A549 (cell line): ENCODE measurements around the gene IL22RA2. TPM values are rescaled to one million over a fixed set of nuclear protein-coding genes. Genes with fewer than 3 reads are reported as not detected.
"Not testable (repeated sequence)": the region's sequence is repeated elsewhere in the genome, so short reads cannot be mapped to it uniquely, and the experiment has no call there.

Source experiments
- ATAC-seq, 2 experiments: fragments of 200-7000 bp in 1 of 2; fragments of >200 bp in 1 of 2; cut with Nextera tagmentation in 1 of 2; cut with Tn5 transposase in 1 of 2; 3 replicates each; pipeline versions ENCODE4 v1.8.0 to v1.9.1; 2018 to 2020; ENCODE audit warnings: mild to moderate bottlenecking in 1 of 2, moderate library complexity in 1 of 2
- CTCF ChIA-PET: fragments of 300-600 bp; sonication (Branson Sonifier 250); formaldehyde crosslinking; extraction: SDS; loops from one replicate; lab custom pipeline; 2021; ENCODE audit warnings: antibody characterized with exemption, inconsistent platforms; lab: Yijun Ruan, JAX
- POLR2A ChIA-PET: fragments of 350-600 bp; formaldehyde crosslinking; extraction: SDS; loops from one replicate; lab custom pipeline; 2021; ENCODE audit warnings: antibody characterized with exemption, inconsistent platforms; lab: Yijun Ruan, JAX
- DNase-seq, 2 experiments: peaks; one replicate each; pipeline versions ENCODE4 v3.0.0 to v3.0.0-alpha.2; 2011 to 2016; ENCODE audit warnings: low read depth in 1 of 2, low spot score in 1 of 2
- FAIRE-seq: peaks from 2 replicates; lab custom pipeline; 2011; peaks lifted over from hg19 to GRCh38; lab: Jason Lieb, UNC
- H3K27ac ChIP-seq, 2 experiments: fragments of >200 bp; sonication (Bioruptor Twin); formaldehyde crosslinking; 3 replicates each; pipeline ENCODE4 v1.5.1; 2016 to 2017
- H3K4me1 ChIP-seq: fragments of >200 bp; sonication (Bioruptor Twin); formaldehyde crosslinking; 3 replicates; pipeline ENCODE4 v1.6.1; 2016
- H3K4me2 ChIP-seq: fragments of >200 bp; sonication (Bioruptor Twin); formaldehyde crosslinking; 3 replicates; pipeline ENCODE4 v1.6.1; 2016
- H3K4me3 ChIP-seq: fragments of >200 bp; sonication (Bioruptor Twin); formaldehyde crosslinking; 3 replicates; pipeline ENCODE4 v1.5.1; 2016
- H3K9me3 ChIP-seq: fragments of >200 bp; sonication (Bioruptor Twin); formaldehyde crosslinking; 3 replicates; pipeline ENCODE4 v1.6.1; 2016
- BHLHE40 ChIP-seq: IDR thresholded peaks from 2 replicates; pipeline ENCODE4 v1.6.1; 2012; ENCODE audit warnings: low read depth, low read length, inconsistent platforms
- CEBPB ChIP-seq, 2 experiments: fragments of >200 bp in 1 of 2; sonication (Bioruptor Twin) in 1 of 2; formaldehyde crosslinking in 1 of 2; IDR thresholded peaks; 2 replicates each; pipeline ENCODE4 v1.6.1; 2012 to 2016
- EHF ChIP-seq: fragments of 250-450 bp; sonication (Bioruptor Pico); IDR thresholded peaks from 2 replicates; pipeline ENCODE4 v1.5.0; 2020; ENCODE audit warnings: mild to moderate bottlenecking
- EHMT2 ChIP-seq: fragments of 200-600 bp; sonication (generic); IDR thresholded peaks from 2 replicates; pipeline ENCODE4 v1.6.1; 2016; ENCODE audit warnings: antibody characterized with exemption, low read depth, mild to moderate bottlenecking, moderate library complexity
- ESRRA ChIP-seq: fragments of 150-350 bp; IDR thresholded peaks from 2 replicates; pipeline ENCODE4 v1.6.1; 2014; ENCODE audit warnings: mild to moderate bottlenecking, low read length, borderline replicate concordance
- HEYL ChIP-seq: fragments of 250-450 bp; sonication (Bioruptor Pico); IDR thresholded peaks from 2 replicates; pipeline ENCODE4 v1.8.0; 2021; ENCODE audit warnings: mild to moderate bottlenecking, moderate library complexity
- JUNB ChIP-seq: fragments of >200 bp; sonication (Bioruptor Twin); formaldehyde crosslinking; IDR thresholded peaks from 2 replicates; pipeline ENCODE4 v1.6.1; 2016
- MAFK ChIP-seq: fragments of 450-650 bp; IDR thresholded peaks from 2 replicates; pipeline ENCODE4 v1.6.1; 2014; ENCODE audit not compliant: partially characterized antibody
- MAZ ChIP-seq: fragments of 150-350 bp; IDR thresholded peaks from 2 replicates; pipeline ENCODE4 v1.6.1; 2014; ENCODE audit warnings: antibody characterized with exemption, low read depth, low read length, borderline replicate concordance
- MYC ChIP-seq: IDR thresholded peaks from 2 replicates; pipeline ENCODE4 v1.6.1; 2012; ENCODE audit warnings: mild to moderate bottlenecking, inconsistent platforms, low read length, improper control_type of control experiment, borderline replicate concordance
- NFE2L2 ChIP-seq: fragments of 150-350 bp; conservative IDR thresholded peaks from 2 replicates; pipeline ENCODE4 v1.6.1; 2014; ENCODE audit warnings: low read length
- RCOR1 ChIP-seq: fragments of 150-350 bp; IDR thresholded peaks from 2 replicates; pipeline ENCODE4 v1.6.1; 2014; ENCODE audit warnings: antibody characterized with exemption, low read length, low read depth
- RFX5 ChIP-seq: fragments of 450-650 bp; IDR thresholded peaks from 2 replicates; pipeline ENCODE4 v1.7.1; 2014; ENCODE audit warnings: antibody characterized with exemption, mild to moderate bottlenecking, moderate library complexity
- RNF2 ChIP-seq: fragments of 200-600 bp; sonication (generic); IDR thresholded peaks from 2 replicates; pipeline ENCODE4 v1.6.1; 2016; ENCODE audit warnings: low read depth, mild to moderate bottlenecking, antibody characterized with exemption, moderate library complexity, borderline replicate concordance
- SMC3 ChIP-seq: fragments of >200 bp; sonication (Bioruptor Twin); formaldehyde crosslinking; IDR thresholded peaks from 3 replicates; pipeline ENCODE4 v1.6.1; 2018; ENCODE audit warnings: inconsistent platforms
- SREBF2 ChIP-seq: fragments of 450-650 bp; IDR thresholded peaks from 2 replicates; pipeline ENCODE4 v1.6.1; 2014; ENCODE audit warnings: mild to moderate bottlenecking, moderate library complexity
- TP53 ChIP-seq: fragments of 250-450 bp; sonication (Bioruptor Pico); IDR thresholded peaks from 2 replicates; pipeline ENCODE4 v1.5.0; 2021; ENCODE audit warnings: mild to moderate bottlenecking, moderate library complexity
- ZC3H11A ChIP-seq: fragments of 450-650 bp; IDR thresholded peaks from 2 replicates; pipeline ENCODE4 v1.6.1; 2014; ENCODE audit warnings: antibody characterized with exemption, mild to moderate bottlenecking
- ZFP36 ChIP-seq: fragments of 450-650 bp; IDR thresholded peaks from 2 replicates; pipeline ENCODE4 v1.6.1; 2014; ENCODE audit warnings: borderline replicate concordance; ENCODE audit not compliant: partially characterized antibody
- ZNF302 ChIP-seq: fragments of 250-450 bp; sonication (Bioruptor Pico); IDR thresholded peaks from 2 replicates; pipeline ENCODE4 v1.9.0; 2021; ENCODE audit warnings: inconsistent platforms, mild to moderate bottlenecking, moderate library complexity
- ZSCAN20 ChIP-seq: fragments of 250-450 bp; sonication (Bioruptor Pico); IDR thresholded peaks from 2 replicates; pipeline ENCODE4 v1.8.0; 2022; ENCODE audit warnings: mild to moderate bottlenecking, moderate library complexity
- WGBS: methylation state at CpG from one replicate; pipeline ENCODE4 v1.1.6; 2017; ENCODE audit errors: missing lambda C conversion rate; 5-methylcytosine and 5-hydroxymethylcytosine counted together
- polyA plus RNA-seq, 4 experiments: library from polyadenylated mRNA; depleted of rRNA in 3 of 4; stranded (reverse); fragments of >200 nt; fragmentation: RNase III in 1 of 4; extraction: RNeasy Plus Mini Kit Qiagen cat#74134 plus additional on column Dnase treatment in 1 of 4; gene quantifications; 2 replicates in 3 of 4; 3 replicates in 1 of 4; pipeline ENCODE4 v1.2.3, GENCODE V29; 2011 to 2017
- TF ChIP-seq, protein P1 (sequence below): IDR thresholded peaks from 2 replicates; pipeline ENCODE4 v1.6.1; 2012
- TF ChIP-seq, protein P2 (sequence below): fragments of >200 bp; sonication (Bioruptor Twin); formaldehyde crosslinking; IDR thresholded peaks from 3 replicates; pipeline ENCODE4 v1.6.1; 2016
- TF ChIP-seq, protein P3 (sequence below): fragments of 250-450 bp; sonication (Bioruptor Pico); IDR thresholded peaks from 2 replicates; pipeline ENCODE4 v1.5.0; 2021; ENCODE audit warnings: mild to moderate bottlenecking, moderate library complexity, borderline replicate concordance

Gene IL22RA2
- polyA plus RNA-seq, 2 of the 4 experiments (the other 2 are of a cell fraction) = not detected

DNA sequence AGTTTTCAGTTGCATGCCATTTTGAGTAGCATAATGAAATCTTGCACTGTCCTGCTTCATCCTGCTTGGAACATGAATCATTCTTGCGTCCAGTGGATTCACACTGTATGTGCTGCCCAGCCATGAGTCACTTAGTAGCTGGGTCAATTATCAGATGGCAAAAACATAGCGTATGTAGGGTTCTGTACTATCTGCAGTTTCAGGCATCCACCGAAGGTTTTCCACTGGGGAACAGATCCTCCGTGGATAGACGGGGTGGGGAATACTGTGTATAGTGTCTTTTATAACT lies 61.4 kb downstream of the IL22RA2 start:
- no peak for DNase-seq
- no peak for TF ChIP-seq RFX5
- TF ChIP-seq MAZ = no peak
- no peak for TF ChIP-seq MAFK
- TF ChIP-seq HEYL (CRISPR knock-in tag) = no peak
- TF ChIP-seq ZC3H11A = no peak
- TF ChIP-seq SMC3 = no peak
- TF ChIP-seq EHF (CRISPR knock-in tag) = no peak
- TF ChIP-seq, protein P1, sequence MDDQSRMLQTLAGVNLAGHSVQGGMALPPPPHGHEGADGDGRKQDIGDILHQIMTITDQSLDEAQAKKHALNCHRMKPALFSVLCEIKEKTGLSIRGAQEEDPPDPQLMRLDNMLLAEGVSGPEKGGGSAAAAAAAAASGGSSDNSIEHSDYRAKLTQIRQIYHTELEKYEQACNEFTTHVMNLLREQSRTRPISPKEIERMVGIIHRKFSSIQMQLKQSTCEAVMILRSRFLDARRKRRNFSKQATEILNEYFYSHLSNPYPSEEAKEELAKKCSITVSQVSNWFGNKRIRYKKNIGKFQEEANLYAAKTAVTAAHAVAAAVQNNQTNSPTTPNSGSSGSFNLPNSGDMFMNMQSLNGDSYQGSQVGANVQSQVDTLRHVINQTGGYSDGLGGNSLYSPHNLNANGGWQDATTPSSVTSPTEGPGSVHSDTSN = no peak
- TF ChIP-seq ZSCAN20 (CRISPR knock-in tag) = no peak
- TF ChIP-seq RCOR1 = no peak
- TF ChIP-seq, all 56 proteins: peak for 0
- FAIRE-seq = no peak

DNA sequence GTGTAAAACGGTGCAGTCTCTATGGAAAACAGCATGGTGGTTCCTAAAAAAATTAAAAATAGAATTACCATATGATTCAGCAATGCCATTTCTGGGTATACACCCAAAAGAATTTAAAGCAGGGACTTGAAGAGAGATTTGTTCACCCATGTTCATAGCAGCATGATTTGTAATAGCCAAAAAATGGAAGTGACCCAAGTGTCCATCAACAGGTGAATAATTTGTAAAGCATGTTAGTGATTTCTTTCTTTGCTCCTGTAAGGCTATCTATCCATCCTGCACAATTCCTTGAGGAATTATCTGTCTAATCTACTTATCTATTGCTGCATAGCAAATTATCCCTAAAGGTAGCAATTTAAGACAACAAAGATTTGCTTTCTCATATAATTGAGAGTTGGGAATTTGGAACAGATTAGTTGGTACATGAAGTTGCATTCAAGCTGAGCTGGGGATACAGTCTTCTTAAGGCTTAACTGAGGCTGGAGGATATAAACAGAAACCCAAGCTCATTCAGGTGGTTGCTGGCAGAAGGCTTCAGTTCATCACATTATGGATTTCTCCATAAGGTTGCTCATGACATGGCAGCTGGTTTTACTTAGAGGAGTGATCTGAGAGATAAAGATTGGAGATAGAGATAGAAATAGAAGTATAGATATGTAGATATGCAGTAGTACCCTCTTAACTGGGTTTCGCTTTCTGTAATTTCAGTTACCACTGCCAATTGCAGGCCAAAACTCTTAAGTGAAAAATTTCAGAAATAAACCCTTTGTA lies 62.0 kb downstream of the IL22RA2 start:
- Histone ChIP-seq H3K4me3 (no peak overlapping the region), H3K4me2 (no peak overlapping the region), H3K9me3 (no peaks in the 10 kb centered on the region; the same call in 2 of the 3 replicates), H3K4me1 (no peaks in the 10 kb centered on the region), H3K27ac (no peak overlapping the region)
- CTCF ChIA-PET = no interaction called here
- no peak for DNase-seq
- whole genome bisulfite sequencing = 41% methylated on average over 2 of the region's 2 CpGs
- FAIRE-seq = no peak
- no peak for ATAC-seq
- POLR2A ChIA-PET = no interaction called here
- TF ChIP-seq RNF2 (no peak), HEYL (CRISPR knock-in tag) (no peak), JUNB (no peak), MYC (no peak), TP53 (CRISPR knock-in tag) (no peak), ESRRA (no peak), MAFK (no peak), CEBPB (IDR thresholded peaks at IDR 0.05) (no peak), BHLHE40 (no peak), NFE2L2 (no peak), MAZ (no peak), ZFP36 (no peak)
- TF ChIP-seq, protein P2, sequence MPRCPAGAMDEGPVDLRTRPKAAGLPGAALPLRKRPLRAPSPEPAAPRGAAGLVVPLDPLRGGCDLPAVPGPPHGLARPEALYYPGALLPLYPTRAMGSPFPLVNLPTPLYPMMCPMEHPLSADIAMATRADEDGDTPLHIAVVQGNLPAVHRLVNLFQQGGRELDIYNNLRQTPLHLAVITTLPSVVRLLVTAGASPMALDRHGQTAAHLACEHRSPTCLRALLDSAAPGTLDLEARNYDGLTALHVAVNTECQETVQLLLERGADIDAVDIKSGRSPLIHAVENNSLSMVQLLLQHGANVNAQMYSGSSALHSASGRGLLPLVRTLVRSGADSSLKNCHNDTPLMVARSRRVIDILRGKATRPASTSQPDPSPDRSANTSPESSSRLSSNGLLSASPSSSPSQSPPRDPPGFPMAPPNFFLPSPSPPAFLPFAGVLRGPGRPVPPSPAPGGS = no peak

More for the DNA sequence above, 61.4 kb downstream of the IL22RA2 start:
- ATAC-seq = peak in 1 of 2 experiments; percentile 53; a peak in 2 of 6 replicates
- Histone ChIP-seq H3K27ac (no peak overlapping the region), H3K4me2 (no peak overlapping the region), H3K9me3 (no peaks in the 10 kb centered on the region; the same call in 2 of the 3 replicates), H3K4me3 (no peak overlapping the region), H3K4me1 (no peaks in the 10 kb centered on the region)
- ChIA-PET POLR2A (no interaction called here), CTCF (interaction anchor here (1.4 kb wide), 1 partner anchor 17 kb away, joined by 5 read pairs; no protein-coding TSS in a partner anchor)
- 50% methylated on average over 5 of the region's 5 CpGs for WGBS

DNA sequence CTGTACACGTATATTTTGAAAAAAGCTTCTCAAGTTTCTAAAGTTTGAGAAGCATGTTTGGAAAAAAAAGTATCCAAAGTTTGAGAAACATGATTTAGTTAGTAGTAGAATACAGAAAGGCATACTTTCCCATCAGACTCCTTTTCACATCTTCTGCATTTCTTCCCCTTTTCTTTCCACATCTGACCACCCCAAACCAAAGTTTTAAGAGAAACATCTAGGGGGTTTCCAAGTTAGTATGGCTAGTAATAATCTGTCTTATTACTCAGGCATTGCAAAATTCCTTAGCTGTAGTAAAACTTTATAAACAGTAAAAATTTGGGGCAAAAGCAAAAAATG lies 65.7 kb downstream of the IL22RA2 start:
- Histone ChIP-seq H3K4me3 (no peak overlapping the region), H3K27ac (no peak overlapping the region)
- POLR2A ChIA-PET = no interaction called here
- ATAC-seq = no peak
- CTCF ChIA-PET = interaction anchor here (1.0 kb wide), 1 partner anchor 13 kb away, joined by 5 read pairs; no protein-coding TSS in a partner anchor
- TF ChIP-seq EHMT2 (no peak), SREBF2 (no peak), ZNF302 (CRISPR knock-in tag) (no peak), EHF (CRISPR knock-in tag) (no peak)
- TF ChIP-seq, protein P3, sequence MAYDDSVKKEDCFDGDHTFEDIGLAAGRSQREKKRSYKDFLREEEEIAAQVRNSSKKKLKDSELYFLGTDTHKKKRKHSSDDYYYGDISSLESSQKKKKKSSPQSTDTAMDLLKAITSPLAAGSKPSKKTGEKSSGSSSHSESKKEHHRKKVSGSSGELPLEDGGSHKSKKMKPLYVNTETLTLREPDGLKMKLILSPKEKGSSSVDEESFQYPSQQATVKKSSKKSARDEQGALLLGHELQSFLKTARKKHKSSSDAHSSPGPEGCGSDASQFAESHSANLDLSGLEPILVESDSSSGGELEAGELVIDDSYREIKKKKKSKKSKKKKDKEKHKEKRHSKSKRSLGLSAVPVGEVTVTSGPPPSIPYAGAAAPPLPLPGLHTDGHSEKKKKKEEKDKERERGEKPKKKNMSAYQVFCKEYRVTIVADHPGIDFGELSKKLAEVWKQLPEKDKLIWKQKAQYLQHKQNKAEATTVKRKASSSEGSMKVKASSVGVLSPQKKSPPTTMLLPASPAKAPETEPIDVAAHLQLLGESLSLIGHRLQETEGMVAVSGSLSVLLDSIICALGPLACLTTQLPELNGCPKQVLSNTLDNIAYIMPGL = no peak
- TF ChIP-seq, all 56 proteins: peak for 0
- Histone ChIP-seq H3K4me2 (no peak overlapping the region), H3K9me3 (no peaks in the 10 kb centered on the region; the same call in 2 of the 3 replicates), H3K4me1 (no peaks in the 10 kb centered on the region)
- FAIRE-seq (no peak), DNase-seq (no peak)
- WGBS = 14% methylated on average over 1 of the region's 1 CpG

DNA sequence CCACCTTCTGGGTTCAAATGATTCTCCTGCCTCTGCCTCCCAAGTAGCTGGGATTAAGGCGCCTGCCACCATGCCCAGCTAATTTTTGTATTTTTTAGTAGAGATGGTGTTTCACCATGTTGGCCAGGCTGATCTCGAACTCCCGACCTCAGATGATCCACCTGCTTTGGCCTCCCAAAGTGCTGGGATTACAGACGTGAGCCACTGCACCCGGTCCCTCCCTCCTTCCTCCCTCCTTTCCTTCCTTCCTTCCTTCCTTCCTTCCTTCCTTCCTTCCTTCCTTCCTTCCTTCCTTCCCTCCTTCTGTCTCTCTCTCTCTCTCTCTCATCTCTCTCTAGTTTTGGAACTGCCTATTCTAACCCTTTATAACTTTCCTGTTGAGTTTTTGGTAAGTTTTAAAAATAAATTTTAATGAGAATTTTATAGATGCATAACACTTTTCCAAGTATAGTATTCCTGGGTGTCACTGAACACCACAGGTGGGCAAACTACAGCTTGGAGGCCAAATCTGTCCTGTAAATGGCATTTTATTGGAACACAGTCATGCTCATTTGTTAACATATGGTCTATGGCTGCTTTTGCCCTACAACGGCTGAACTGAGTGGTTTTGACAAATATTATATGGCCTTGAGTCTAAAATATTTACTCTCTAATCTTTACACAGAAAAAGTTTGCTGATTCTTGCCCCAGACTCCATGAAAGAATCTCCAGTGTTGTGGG lies 66.2 kb downstream of the IL22RA2 start:
- not testable (repeated sequence) for H3K4me3 ChIP-seq
- CTCF ChIA-PET = interaction anchor here (1.0 to 1.9 kb wide), 3 partner anchors 13 to 14 kb away, joined by 3 to 11 read pairs (median 5); no protein-coding TSS in a partner anchor

More for the DNA sequence above, 66.2 kb downstream of the IL22RA2 start:
- ATAC-seq, H3K4me1 ChIP-seq, DNase-seq, H3K27ac ChIP-seq, H3K4me2 ChIP-seq, POLR2A ChIA-PET, H3K9me3 ChIP-seq, FAIRE-seq: not testable (repeated sequence)
- WGBS = 14% methylated on average over 6 of the region's 6 CpGs
